ENCODE results near the gene KLRG1. TPM values are rescaled to one million over a fixed set of nuclear protein-coding genes. Genes with fewer than 3 reads are reported as not detected.

Gene KLRG1
- 5.3 TPM for polyA plus RNA-seq (2012; ENCODE audit: insufficient read depth, insufficient read length)

GRCh38 chr12:8989413-8989812 lies at the start of gene KLRG1:
Gene KLRG1, plus strand, starts transcription at chr12:8989546. Its CDS starts 90 bp downstream, at chr12:8989636.
- DNase-seq (ENCODE audit: low read depth, low spot score): no peak

GRCh38 chr12:8941691-8942478 lies 47.5 kb upstream of the KLRG1 start:
- DNase-seq (ENCODE audit: low read depth, low spot score): no peak
- no peak overlapping the region for H3K4me3 ChIP-seq (ENCODE audit: low read length)

More at GRCh38 chr12:8989413-8989812, at the start of gene KLRG1:
- H3K4me3 ChIP-seq (ENCODE audit: low read length): no peak within 1 kb of the TSS

DNA sequence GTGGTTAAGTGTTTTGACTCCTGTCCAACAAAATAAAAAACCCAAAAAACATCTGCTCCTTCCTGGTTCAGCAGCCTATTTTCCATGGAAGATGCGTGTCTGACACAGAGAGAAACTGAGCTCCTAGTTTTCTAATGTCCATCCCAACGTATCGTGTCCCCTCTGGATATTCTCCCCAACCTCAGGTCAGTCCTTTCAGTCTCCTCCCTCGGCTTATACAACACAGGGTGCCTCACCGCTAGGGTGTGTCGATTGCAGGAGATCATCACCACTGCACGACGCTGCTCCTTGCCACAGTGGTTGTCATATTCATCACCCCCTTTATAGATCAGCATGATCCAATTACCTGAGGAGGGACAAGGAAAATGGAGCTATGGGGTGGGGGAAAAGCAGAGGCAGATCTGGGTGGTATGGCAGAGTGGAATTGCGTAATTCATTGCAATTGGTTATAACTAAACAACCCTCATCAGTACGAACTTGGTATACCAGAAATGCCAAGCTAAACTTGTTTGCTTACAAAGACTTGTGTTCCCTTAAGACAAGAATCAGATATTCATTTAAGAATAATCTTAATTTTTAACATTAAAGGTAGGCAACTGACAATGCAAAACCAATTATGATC lies 45.7 kb upstream of the KLRG1 start:
- no peak for DNase-seq (ENCODE audit: low read depth, low spot score)
- no peak overlapping the region for H3K4me3 ChIP-seq (ENCODE audit: low read length)

- no peak for DNase-seq (ENCODE audit: low read depth, low spot score)
- H3K4me3 ChIP-seq (ENCODE audit: low read length): no peak overlapping the region
Measured at GRCh38 chr12:8946733-8947132, 42.6 kb upstream of the KLRG1 start.

- H3K4me3 ChIP-seq (ENCODE audit: low read length): no peak overlapping the region
- no peak for DNase-seq (ENCODE audit: low read depth, low spot score)
Measured at GRCh38 chr12:8947737-8948136, 41.6 kb upstream of the KLRG1 start.

DNA sequence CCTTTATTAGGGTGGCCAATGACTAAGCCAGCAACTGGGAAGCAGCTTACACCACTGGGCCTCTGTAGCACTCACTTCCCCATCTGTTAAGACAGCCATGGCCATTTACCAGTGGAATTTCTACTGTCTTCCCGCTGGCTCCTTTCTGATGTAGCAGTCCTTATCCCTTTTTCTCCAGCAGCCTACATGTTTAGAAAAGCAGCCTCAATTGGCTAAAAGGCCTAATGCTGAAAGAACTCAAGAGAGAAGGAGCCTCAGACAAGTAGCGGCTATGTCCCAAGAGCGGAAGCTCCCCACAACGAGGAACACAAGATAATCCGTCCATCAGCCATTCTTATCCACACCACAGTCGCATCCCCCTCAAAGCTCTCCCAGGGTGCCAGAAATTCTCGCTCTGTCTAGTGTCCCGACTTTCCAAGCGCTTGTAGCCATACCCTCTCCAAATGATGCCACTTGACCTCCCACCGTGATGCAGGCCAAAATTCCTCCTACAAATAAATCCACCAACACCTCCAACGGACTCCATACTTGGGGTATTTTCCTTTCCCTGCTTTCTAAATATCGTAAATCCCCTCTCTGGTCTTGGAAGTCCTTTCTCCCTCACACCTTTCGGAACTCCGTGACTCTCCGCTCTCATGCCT lies 40.5 kb upstream of the KLRG1 start:
- no peak for DNase-seq (ENCODE audit: low read depth, low spot score)
- peak overlapping the region; percentile 70 for H3K4me3 ChIP-seq (ENCODE audit: low read length)

DNA sequence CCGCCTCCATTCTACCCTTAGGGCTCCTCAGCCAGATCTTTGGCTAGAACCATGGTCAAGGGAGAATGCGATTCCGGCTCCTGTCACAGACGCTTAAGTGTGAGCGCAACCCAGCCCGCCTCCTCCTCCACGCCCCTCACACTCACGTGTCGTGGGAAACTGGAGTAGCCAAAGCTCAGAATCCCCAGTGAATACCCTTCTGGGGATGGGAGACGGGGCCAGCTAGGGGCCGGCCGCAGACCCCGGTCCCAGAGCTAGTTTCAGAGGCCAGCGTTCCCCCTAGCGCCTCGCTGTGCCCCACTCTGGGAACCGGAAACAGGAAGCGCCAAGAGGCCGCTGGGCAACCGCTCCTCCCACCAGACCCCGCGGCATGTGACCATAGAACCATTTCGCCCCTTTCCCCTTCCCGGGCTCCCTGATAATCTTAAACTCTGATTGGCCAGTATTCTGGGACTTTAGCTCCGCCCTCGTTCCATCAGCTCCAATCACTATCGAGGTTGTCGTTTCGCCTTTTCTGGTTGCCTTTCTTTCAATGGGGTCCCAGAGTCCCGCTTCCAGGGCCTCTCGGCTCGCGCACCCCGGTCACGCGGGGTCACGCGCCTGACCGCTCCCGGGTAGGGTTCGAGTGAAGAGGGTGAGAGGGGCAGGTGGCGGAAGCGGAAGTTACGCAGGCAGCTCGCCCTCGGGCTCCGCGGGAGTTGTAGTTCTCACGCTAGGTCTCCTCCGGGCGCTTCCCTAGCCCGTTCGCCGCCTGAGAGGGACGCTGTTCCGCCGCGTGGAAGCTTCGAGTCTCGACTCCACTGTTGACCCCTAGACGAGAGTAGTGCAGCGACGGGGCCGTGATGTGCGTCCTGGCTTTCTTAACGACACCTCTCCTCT lies 39.8 kb upstream of the KLRG1 start, which contains the start of gene M6PR:
Gene M6PR, minus strand, starts transcription at position 304 of the 879 bp plus-strand sequence. CDS start 3,241 bp downstream, outside the sequence.
- peak; percentile 96 for DNase-seq (ENCODE audit: low read depth, low spot score)
- H3K4me3 ChIP-seq (ENCODE audit: low read length): peak within 1 kb of the TSS; percentile 70

DNA sequence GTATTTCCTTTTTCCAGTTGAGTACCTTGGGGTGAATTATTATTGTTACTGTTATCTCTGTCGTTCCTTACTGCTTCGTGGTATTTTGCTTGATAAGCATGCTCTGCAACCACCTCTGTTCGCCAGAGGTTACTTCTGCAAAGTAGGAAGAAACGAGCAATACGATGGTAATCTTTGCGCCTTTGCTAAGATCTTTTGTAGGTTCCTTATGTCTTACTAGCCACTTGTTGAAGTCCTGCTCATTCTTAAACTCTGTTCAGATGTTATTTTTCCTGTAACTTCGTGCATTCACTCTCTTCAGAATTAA lies 39.2 kb upstream of the KLRG1 start:
- peak overlapping the region; percentile 70 for H3K4me3 ChIP-seq (ENCODE audit: low read length)
- no peak for DNase-seq (ENCODE audit: low read depth, low spot score)

- peak overlapping the region; percentile 70 for H3K4me3 ChIP-seq (ENCODE audit: low read length)
- no peak for DNase-seq (ENCODE audit: low read depth, low spot score)
Measured at GRCh38 chr12:8950702-8951478, 38.5 kb upstream of the KLRG1 start.

GRCh38 chr12:8951744-8952143 lies 37.6 kb upstream of the KLRG1 start:
- no peak for DNase-seq (ENCODE audit: low read depth, low spot score)
- H3K4me3 ChIP-seq (ENCODE audit: low read length): no peak overlapping the region

DNA sequence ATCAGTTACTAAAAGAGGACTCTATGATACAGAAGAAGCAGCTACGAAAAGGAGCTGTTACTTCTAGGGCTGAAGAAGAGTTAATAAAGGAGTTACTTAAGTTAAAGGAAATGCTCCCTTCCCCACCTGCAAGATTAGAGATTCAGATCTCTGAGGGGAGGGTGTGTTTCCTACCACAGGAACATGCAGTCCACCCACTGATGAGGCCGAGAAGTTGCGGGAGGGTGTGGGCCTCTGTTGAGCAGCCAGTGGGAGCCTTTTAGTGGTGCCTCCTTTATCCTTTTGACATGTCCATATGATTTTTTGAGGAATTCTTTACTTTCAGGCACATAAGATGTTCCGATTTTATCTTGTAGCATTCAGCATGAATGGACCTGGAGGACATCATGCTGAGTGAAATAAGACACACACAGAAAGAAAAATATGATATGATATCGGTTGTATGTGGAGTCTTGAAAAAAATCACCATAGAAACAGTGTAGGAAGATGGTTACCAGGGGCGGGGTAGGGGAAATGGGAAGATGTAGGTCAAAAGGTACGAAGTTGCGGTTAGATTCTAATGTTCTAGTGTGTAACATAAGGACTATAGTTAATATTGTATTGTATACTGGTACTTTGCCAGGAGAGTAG lies 35.5 kb upstream of the KLRG1 start:
- DNase-seq (ENCODE audit: low read depth, low spot score): peak; percentile 23
- no peak overlapping the region for H3K4me3 ChIP-seq (ENCODE audit: low read length)

DNA sequence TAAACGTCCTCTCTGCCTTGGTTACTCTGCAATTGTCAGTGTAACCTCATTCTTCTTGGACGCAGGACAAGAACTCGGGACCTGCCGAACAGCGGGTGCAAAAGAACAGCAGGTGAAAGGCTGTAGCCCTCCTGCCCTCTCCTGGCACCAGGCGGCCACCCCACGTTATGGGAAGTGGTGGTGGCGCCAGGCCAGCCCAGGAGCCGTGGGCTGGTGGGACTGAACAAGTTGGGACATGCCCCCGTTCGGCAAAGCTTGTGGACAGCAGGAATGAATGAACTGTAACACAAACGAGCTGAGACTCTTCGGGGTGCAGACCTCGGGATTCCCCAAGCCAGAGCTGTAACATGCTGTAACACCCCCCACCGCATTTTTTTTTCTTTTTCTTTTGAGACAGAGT lies 33.3 kb upstream of the KLRG1 start:
- H3K4me3 ChIP-seq (ENCODE audit: low read length): no peak overlapping the region
- no peak for DNase-seq (ENCODE audit: low read depth, low spot score)

GRCh38 chr12:8956772-8957171 lies 32.6 kb upstream of the KLRG1 start:
- H3K4me3 ChIP-seq (ENCODE audit: low read length): no peak overlapping the region
- no peak for DNase-seq (ENCODE audit: low read depth, low spot score)

DNA sequence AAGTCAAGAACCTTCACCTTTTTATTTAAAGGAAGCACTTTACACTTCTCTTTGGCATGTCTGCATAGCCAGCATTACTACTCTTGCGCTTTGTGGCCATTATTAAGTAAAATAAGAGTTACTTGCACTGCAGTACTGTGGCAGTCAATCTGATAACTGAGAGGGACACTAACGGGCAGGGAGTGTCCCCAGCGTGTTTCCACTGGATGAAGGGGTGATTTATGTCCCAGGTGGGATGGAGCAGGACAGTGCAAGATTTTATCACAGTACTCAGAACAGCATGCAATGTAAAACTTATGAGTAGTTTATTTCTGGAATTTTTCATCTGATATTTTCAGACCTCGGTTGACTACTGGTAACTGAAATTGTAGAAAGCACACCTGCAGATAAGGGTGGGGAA lies 31.8 kb upstream of the KLRG1 start:
- DNase-seq (ENCODE audit: low read depth, low spot score): no peak
- H3K4me3 ChIP-seq (ENCODE audit: low read length): no peak overlapping the region

- DNase-seq (ENCODE audit: low read depth, low spot score): no peak
Measured at GRCh38 chr12:8958066-8958465, 31.3 kb upstream of the KLRG1 start.

DNA sequence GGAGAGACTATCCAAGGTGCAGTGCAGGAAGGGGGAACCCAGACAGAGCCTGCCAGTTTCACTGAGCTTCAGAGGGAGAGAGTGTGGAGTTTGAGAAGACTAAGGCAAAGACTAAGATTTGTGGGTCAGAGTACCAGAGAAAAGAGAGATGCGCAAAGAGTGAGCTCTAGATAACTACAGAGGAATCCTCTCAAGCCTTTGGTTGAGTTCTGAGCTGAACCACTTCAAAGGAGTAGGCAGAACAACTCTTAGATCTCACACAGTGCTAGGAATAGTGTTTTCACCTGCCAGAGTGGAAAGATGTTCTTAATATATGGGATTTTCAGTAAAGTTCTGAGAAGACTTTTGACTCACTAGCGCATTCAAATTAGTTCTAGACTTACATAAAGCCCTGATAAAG lies 29.2 kb upstream of the KLRG1 start:
- DNase-seq (ENCODE audit: low read depth, low spot score): peak; percentile 49
- no peak overlapping the region for H3K4me3 ChIP-seq (ENCODE audit: low read length)

More at GRCh38 chr12:8958066-8958465, 31.3 kb upstream of the KLRG1 start:
- no peak overlapping the region for H3K4me3 ChIP-seq (ENCODE audit: low read length)

DNA sequence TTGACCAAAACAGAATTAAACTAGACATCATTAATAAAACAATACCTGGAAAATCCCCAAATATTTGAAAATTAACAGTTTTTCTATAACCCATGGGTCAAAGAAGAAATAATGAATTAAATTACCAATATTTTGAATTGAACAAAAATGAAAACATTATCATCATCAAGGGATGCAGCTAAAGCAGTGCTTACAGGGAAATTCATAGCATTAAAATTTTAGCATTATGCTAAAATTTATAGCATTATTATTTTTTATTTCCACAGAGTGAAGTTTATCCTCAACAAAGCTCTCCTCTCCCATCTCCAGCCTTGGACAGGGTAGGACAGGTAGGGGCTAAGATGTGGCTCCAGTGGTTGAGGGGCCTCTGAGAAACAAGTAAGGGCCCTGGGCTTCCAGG lies 20.6 kb upstream of the KLRG1 start:
- DNase-seq (ENCODE audit: low read depth, low spot score): no peak
- H3K4me3 ChIP-seq (ENCODE audit: low read length): no peak overlapping the region

GRCh38 chr12:8969861-8970411 lies 19.4 kb upstream of the KLRG1 start:
- no peak for DNase-seq (ENCODE audit: low read depth, low spot score)
- H3K4me3 ChIP-seq (ENCODE audit: low read length): no peak overlapping the region

Measured in Jurkat, Clone E6-1 (cell line).